Pons (tissue), 1 donor: ENCODE measurements around the gene CREBBP.

Source experiments
- DNase-seq: peaks from one replicate; pipeline ENCODE4 v3.0.0-alpha.2; 2016; ENCODE audit warnings: low spot score

Gene CREBBP

GRCh38 chr16:3879887-3880564 lies 487 bp downstream of the CREBBP start:
- DNase-seq, result no peak

- DNase-seq, result no peak
These were observed 1.1 kb downstream of the CREBBP start for GRCh38 chr16:3879258-3879886.

GRCh38 chr16:3878610-3879009 lies 1.9 kb downstream of the CREBBP start:
- DNase-seq, result no peak

- DNase-seq, result no peak
These were observed 3.8 kb downstream of the CREBBP start for GRCh38 chr16:3876695-3877094.

GRCh38 chr16:3876160-3876559 lies 4.4 kb downstream of the CREBBP start:
- DNase-seq, result no peak

- DNase-seq, result no peak
These were observed 5.5 kb downstream of the CREBBP start for GRCh38 chr16:3874794-3875692.

- DNase-seq, result no peak
These were observed 6.3 kb downstream of the CREBBP start for GRCh38 chr16:3874242-3874641.

- no peak for DNase-seq
These were observed 6.9 kb downstream of the CREBBP start for GRCh38 chr16:3873482-3874173.

GRCh38 chr16:3872216-3872895 lies 8.2 kb downstream of the CREBBP start:
- DNase-seq, result no peak

- DNase-seq, result no peak
These were observed 11.5 kb downstream of the CREBBP start for GRCh38 chr16:3868967-3869366.

- no peak for DNase-seq
These were observed 12.0 kb downstream of the CREBBP start for GRCh38 chr16:3868556-3868955.

- DNase-seq, result no peak
These were observed 13.6 kb downstream of the CREBBP start for GRCh38 chr16:3866703-3867431.

GRCh38 chr16:3865241-3865640 lies 15.3 kb downstream of the CREBBP start:
- DNase-seq, result no peak

GRCh38 chr16:3864562-3864961 lies 16.0 kb downstream of the CREBBP start:
- DNase-seq, result no peak

- no peak for DNase-seq
These were observed 16.9 kb downstream of the CREBBP start for GRCh38 chr16:3863587-3863986.

GRCh38 chr16:3861808-3862451 lies 18.6 kb downstream of the CREBBP start:
- DNase-seq, result no peak

- no peak for DNase-seq
These were observed 20.6 kb downstream of the CREBBP start for GRCh38 chr16:3859889-3860288.

- no peak for DNase-seq
These were observed 21.7 kb downstream of the CREBBP start for GRCh38 chr16:3858801-3859200.

GRCh38 chr16:3857189-3858043 lies 23.1 kb downstream of the CREBBP start:
- peak; percentile 50 for DNase-seq
